ENCODE results near the gene WIPF3.

WIPF3 gene

GRCh38 chr7:29915481-29916215 lies 109.3 kb downstream of the WIPF3 start:
- no peak for DNase-seq (ENCODE audit: insufficient read length, low spot score)
- FAIRE-seq = peak; percentile 35
- TF ChIP-seq TAF1 (IDR thresholded peaks at IDR 0.05; ENCODE audit: low read depth, low read length) = no peak
- TF ChIP-seq POU2F2 (IDR thresholded peaks at IDR 0.05; ENCODE audit: low read depth, low read length) = no peak
- TF ChIP-seq SPI1 (IDR thresholded peaks at IDR 0.05; ENCODE audit: low read depth, low read length) = no peak

- FAIRE-seq (no peak), DNase-seq (ENCODE audit: insufficient read length, low spot score) (no peak)
- TF ChIP-seq TAF1 (IDR thresholded peaks at IDR 0.05; ENCODE audit: low read depth, low read length) = no peak
- TF ChIP-seq SPI1 (IDR thresholded peaks at IDR 0.05; ENCODE audit: low read depth, low read length) = no peak
- no peak for TF ChIP-seq POU2F2 (IDR thresholded peaks at IDR 0.05; ENCODE audit: low read depth, low read length)
- no peak for TF ChIP-seq POLR2AphosphoS5 (IDR thresholded peaks at IDR 0.05; ENCODE audit: low read depth, low read length)
- no peak for TF ChIP-seq POLR2A (IDR thresholded peaks at IDR 0.05; ENCODE audit: low read depth, low read length)
- TF ChIP-seq PAX5 (IDR thresholded peaks at IDR 0.05; ENCODE audit: insufficient read depth, low read length, severe bottlenecking) = no peak
Observed at GRCh38 chr7:29917641-29918040, 111.3 kb downstream of the WIPF3 start.

- FAIRE-seq (no peak), DNase-seq (ENCODE audit: insufficient read length, low spot score) (no peak)
- TF ChIP-seq SPI1 (IDR thresholded peaks at IDR 0.05; ENCODE audit: low read depth, low read length) = no peak
- TF ChIP-seq PAX5 (IDR thresholded peaks at IDR 0.05; ENCODE audit: insufficient read depth, low read length, severe bottlenecking) = no peak
- TF ChIP-seq POU2F2 (IDR thresholded peaks at IDR 0.05; ENCODE audit: low read depth, low read length) = no peak
- no peak for TF ChIP-seq POLR2A (IDR thresholded peaks at IDR 0.05; ENCODE audit: low read depth, low read length)
- TF ChIP-seq POLR2AphosphoS5 (IDR thresholded peaks at IDR 0.05; ENCODE audit: low read depth, low read length) = no peak
- no peak for TF ChIP-seq TAF1 (IDR thresholded peaks at IDR 0.05; ENCODE audit: low read depth, low read length)
Observed at GRCh38 chr7:29918850-29919249, 112.5 kb downstream of the WIPF3 start.

GRCh38 chr7:29919790-29920189 lies 113.5 kb downstream of the WIPF3 start:
- DNase-seq (ENCODE audit: insufficient read length, low spot score) (no peak), FAIRE-seq (no peak)
- TF ChIP-seq POLR2AphosphoS5 (IDR thresholded peaks at IDR 0.05; ENCODE audit: low read depth, low read length) (no peak), SPI1 (IDR thresholded peaks at IDR 0.05; ENCODE audit: low read depth, low read length) (no peak), POLR2A (IDR thresholded peaks at IDR 0.05; ENCODE audit: low read depth, low read length) (no peak), TAF1 (IDR thresholded peaks at IDR 0.05; ENCODE audit: low read depth, low read length) (no peak), PAX5 (IDR thresholded peaks at IDR 0.05; ENCODE audit: insufficient read depth, low read length, severe bottlenecking) (no peak), POU2F2 (IDR thresholded peaks at IDR 0.05; ENCODE audit: low read depth, low read length) (no peak)

- FAIRE-seq = no peak
- TF ChIP-seq PAX5 (IDR thresholded peaks at IDR 0.05; ENCODE audit: insufficient read depth, low read length, severe bottlenecking) = no peak
- no peak for DNase-seq (ENCODE audit: insufficient read length, low spot score)
Observed at GRCh38 chr7:29920491-29920890, 114.2 kb downstream of the WIPF3 start.

- FAIRE-seq (peak; percentile 98), DNase-seq (ENCODE audit: insufficient read length, low spot score) (peak; percentile 41)
- TF ChIP-seq POU2F2 (IDR thresholded peaks at IDR 0.05; ENCODE audit: low read depth, low read length) (no peak), SPI1 (IDR thresholded peaks at IDR 0.05; ENCODE audit: low read depth, low read length) (no peak)
Observed at GRCh38 chr7:29921404-29922010, 115.2 kb downstream of the WIPF3 start.

GRCh38 chr7:29922921-29923700 lies 116.8 kb downstream of the WIPF3 start:
- no peak for TF ChIP-seq POLR2AphosphoS5 (IDR thresholded peaks at IDR 0.05; ENCODE audit: low read depth, low read length)
- TF ChIP-seq POLR2A (IDR thresholded peaks at IDR 0.05; ENCODE audit: low read depth, low read length) = no peak
- TF ChIP-seq POU2F2 (IDR thresholded peaks at IDR 0.05; ENCODE audit: low read depth, low read length) = no peak
- no peak for TF ChIP-seq SPI1 (IDR thresholded peaks at IDR 0.05; ENCODE audit: low read depth, low read length)
- no peak for TF ChIP-seq TAF1 (IDR thresholded peaks at IDR 0.05; ENCODE audit: low read depth, low read length)
- TF ChIP-seq PAX5 (IDR thresholded peaks at IDR 0.05; ENCODE audit: insufficient read depth, low read length, severe bottlenecking) = no peak
- no peak for FAIRE-seq

GRCh38 chr7:29924006-29924405 lies 117.7 kb downstream of the WIPF3 start:
- FAIRE-seq (no peak), DNase-seq (ENCODE audit: insufficient read length, low spot score) (no peak)
- TF ChIP-seq POLR2A (IDR thresholded peaks at IDR 0.05; ENCODE audit: low read depth, low read length) (no peak), POU2F2 (IDR thresholded peaks at IDR 0.05; ENCODE audit: low read depth, low read length) (no peak), TAF1 (IDR thresholded peaks at IDR 0.05; ENCODE audit: low read depth, low read length) (no peak), POLR2AphosphoS5 (IDR thresholded peaks at IDR 0.05; ENCODE audit: low read depth, low read length) (no peak), SPI1 (IDR thresholded peaks at IDR 0.05; ENCODE audit: low read depth, low read length) (no peak), PAX5 (IDR thresholded peaks at IDR 0.05; ENCODE audit: insufficient read depth, low read length, severe bottlenecking) (no peak)

More at GRCh38 chr7:29922921-29923700, 116.8 kb downstream of the WIPF3 start:
- DNase-seq (ENCODE audit: insufficient read length, low spot score) = no peak

- no peak for DNase-seq (ENCODE audit: insufficient read length, low spot score)
- no peak for FAIRE-seq
- TF ChIP-seq POU2F2 (IDR thresholded peaks at IDR 0.05; ENCODE audit: low read depth, low read length) (no peak), POLR2AphosphoS5 (IDR thresholded peaks at IDR 0.05; ENCODE audit: low read depth, low read length) (no peak), SPI1 (IDR thresholded peaks at IDR 0.05; ENCODE audit: low read depth, low read length) (no peak), TAF1 (IDR thresholded peaks at IDR 0.05; ENCODE audit: low read depth, low read length) (no peak), POLR2A (IDR thresholded peaks at IDR 0.05; ENCODE audit: low read depth, low read length) (no peak), PAX5 (IDR thresholded peaks at IDR 0.05; ENCODE audit: insufficient read depth, low read length, severe bottlenecking) (no peak)
Observed at GRCh38 chr7:29924684-29925083, 118.4 kb downstream of the WIPF3 start.

Measured in GM12891 (cell line).